Activated CD4-positive, alpha-beta T cell treated with anti-CD3 and anti-CD28 coated beads for 36 hours (primary cell): ENCODE data around the gene RCSD1. TPM values are rescaled to one million over a fixed set of nuclear protein-coding genes. Genes with fewer than 3 reads are reported as not detected.

Experiments
- ATAC-seq: fragments of 200-7000 bp; cut with Tn5 transposase; one replicate; pipeline ENCODE4 v1.10.0; 2021; ENCODE audit warnings: mild to moderate bottlenecking, moderate library complexity
- CTCF ChIA-PET: fragments of 350-600 bp; sonication (Branson Sonifier 250); formaldehyde crosslinking; loops from one replicate; lab custom pipeline; 2021; ENCODE audit warnings: antibody characterized with exemption; lab: Charles Lee
- POLR2A ChIA-PET: fragments of 350-600 bp; sonication (Branson Sonifier 250); formaldehyde crosslinking; loops from one replicate; lab custom pipeline; 2021; ENCODE audit warnings: antibody characterized with exemption, inconsistent platforms; lab: Charles Lee
- DNase-seq: peaks from one replicate; pipeline ENCODE4 v3.0.0-alpha.2; 2020
- H3K27ac Mint-ChIP-seq: one replicate; pipeline ENCODE4 v1.8.0; 2021; ENCODE audit warnings: mixed read lengths
- H3K27me3 Mint-ChIP-seq: one replicate; pipeline ENCODE4 v1.8.0; 2021; ENCODE audit warnings: mixed read lengths
- H3K36me3 Mint-ChIP-seq: one replicate; pipeline ENCODE4 v1.8.0; 2021; ENCODE audit warnings: low read depth, mixed read lengths
- H3K4me1 Mint-ChIP-seq: one replicate; pipeline ENCODE4 v1.8.0; 2021; ENCODE audit warnings: mixed read lengths
- H3K4me3 Mint-ChIP-seq: one replicate; pipeline ENCODE4 v1.8.0; 2021; ENCODE audit warnings: mild to moderate bottlenecking, moderate library complexity, mixed read lengths
- H3K9me3 Mint-ChIP-seq: one replicate; pipeline ENCODE4 v1.8.0; 2021; ENCODE audit warnings: low read depth, mixed read lengths
- intact Hi-C, 2 experiments: fragments of 100-400 bp; cut with DNase I in 1 of 2; cut with micrococcal nuclease in 1 of 2; formaldehyde crosslinking; loops; one replicate each; pipeline versions ENCODE4 v1.14.2 to v1.15.1; 2022 to 2024; cut with DNase I, micrococcal nuclease
- total RNA-seq, 2 experiments: library from RNA; stranded (reverse); gene quantifications; one replicate each; pipeline ENCODE4 v1.2.3, GENCODE V29; 2021

The RCSD1 gene
- total RNA-seq: 10 to 100 TPM; 59.9 to 62.0 TPM

DNA sequence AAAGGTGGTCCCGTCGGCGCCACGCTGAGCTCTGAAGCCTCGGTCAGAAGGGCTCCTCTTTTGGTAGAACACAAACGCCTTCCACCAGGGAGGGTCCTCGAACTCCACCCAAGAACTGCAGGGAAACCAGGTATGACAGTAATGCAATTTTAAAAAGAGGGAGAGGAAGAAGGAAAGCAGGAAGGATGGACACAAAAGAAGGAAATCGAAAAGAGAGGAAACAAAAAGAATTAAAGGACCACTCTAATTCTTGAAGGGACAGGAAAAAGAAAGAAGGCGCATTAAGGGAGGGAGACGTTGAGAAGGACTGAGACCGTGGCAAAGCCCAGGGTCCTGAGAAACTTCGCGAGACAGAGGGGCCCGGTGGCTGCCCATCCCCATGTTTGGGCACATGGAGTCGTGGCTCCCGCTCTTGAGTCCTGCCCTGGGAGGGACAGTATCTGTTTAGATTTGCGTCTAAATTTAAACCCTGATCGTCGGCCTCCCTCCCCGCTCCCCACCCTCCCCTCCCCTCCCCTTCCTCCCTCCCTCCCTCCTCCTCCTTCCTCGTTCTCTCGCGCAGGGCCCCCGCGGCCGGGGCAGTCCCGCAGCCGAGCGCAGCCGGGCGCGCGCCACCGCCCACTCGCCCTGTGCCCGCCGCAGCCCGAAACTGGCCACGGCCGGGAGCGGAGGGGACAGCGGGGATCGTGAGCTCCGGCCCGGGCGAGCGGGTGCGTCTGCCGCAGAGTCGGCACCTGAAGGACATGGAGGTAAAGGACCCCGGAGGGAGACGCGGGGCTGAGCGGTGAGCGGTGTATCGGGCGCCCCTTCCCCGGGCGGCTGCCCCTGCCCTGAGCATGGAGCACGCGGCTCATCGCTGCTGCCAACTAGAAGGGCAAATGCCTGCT, at the start of gene RCSD1:
Gene RCSD1, plus strand, starts transcription at position 552 of the 887 bp plus-strand sequence. Its CDS starts 192 bp downstream, at position 744.
- peak within 1 kb of the TSS; percentile 85 for H3K4me3 Mint-ChIP-seq
- DNase-seq: peak; percentile 85
- peaks cover 30% of the 10 kb centered on the region for H3K36me3 Mint-ChIP-seq
- CTCF ChIA-PET: interaction anchor here (0.7 to 3.3 kb wide), 3 partner anchors 14 to 110 kb away, joined by 3 to 18 read pairs (median 3); no protein-coding TSS in a partner anchor
- peak; percentile 13 for ATAC-seq
- intact Hi-C loops: loop anchor here (1.0 to 10.0 kb wide), 12 partner anchors 29 to 549 kb away; partner anchors contain the start of genes CREG1 (in 2 of the 2), MPC2 (in 2 of the 2), DCAF6 (in 1 of the 2) and TIPRL (in 1 of the 2)
- POLR2A ChIA-PET: no interaction called here
- peaks cover 69% of the 10 kb centered on the region for H3K4me1 Mint-ChIP-seq
- H3K9me3 Mint-ChIP-seq: peaks cover 8% of the 10 kb centered on the region
- no peaks in the 10 kb centered on the region for H3K27me3 Mint-ChIP-seq
- peak within 1 kb of the TSS; percentile 98 for H3K27ac Mint-ChIP-seq

DNA sequence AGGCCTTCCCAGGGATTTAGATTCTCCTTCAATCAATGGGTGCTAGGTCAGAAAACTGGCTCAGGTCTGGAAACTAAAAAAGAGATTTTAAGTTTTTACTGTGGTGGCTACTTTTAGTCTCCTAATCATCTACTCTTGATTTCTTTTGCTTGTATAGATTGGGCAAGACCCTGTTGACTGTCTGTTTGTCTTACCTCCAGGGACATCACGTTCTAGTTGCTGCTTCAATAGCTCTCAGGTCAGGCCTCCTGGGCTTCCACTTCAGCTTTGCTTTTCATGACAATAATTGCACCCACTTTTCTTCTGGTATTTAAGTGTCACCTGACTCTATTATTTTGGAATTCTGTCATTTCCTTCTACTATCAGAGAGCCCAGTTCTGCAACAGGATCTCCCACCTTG, 48.0 kb upstream of the RCSD1 start:
- ChIA-PET CTCF (interaction anchor here (1.4 kb wide), 1 partner anchor 12 kb away, joined by 4 read pairs; no protein-coding TSS in a partner anchor), POLR2A (no interaction called here)
- peaks cover 2% of the 10 kb centered on the region for H3K27me3 Mint-ChIP-seq
- intact Hi-C loops: no loop called here
- H3K4me1 Mint-ChIP-seq: no peaks in the 10 kb centered on the region
- ATAC-seq: no peak
- DNase-seq: no peak
- H3K9me3 Mint-ChIP-seq: no peaks in the 10 kb centered on the region
- no peak overlapping the region for H3K27ac Mint-ChIP-seq
- no peak overlapping the region for H3K4me3 Mint-ChIP-seq
- H3K36me3 Mint-ChIP-seq: no peaks in the 10 kb centered on the region

GRCh38 chr1:167582722-167583121, 47.3 kb upstream of the RCSD1 start:
- no peak overlapping the region for H3K27ac Mint-ChIP-seq
- H3K9me3 Mint-ChIP-seq: no peaks in the 10 kb centered on the region
- peaks cover 2% of the 10 kb centered on the region for H3K27me3 Mint-ChIP-seq
- ChIA-PET CTCF (interaction anchor here (1.4 kb wide), 1 partner anchor 11 kb away, joined by 4 read pairs; no protein-coding TSS in a partner anchor), POLR2A (no interaction called here)
- H3K36me3 Mint-ChIP-seq: no peaks in the 10 kb centered on the region
- no peak for ATAC-seq
- no peak for DNase-seq
- no peaks in the 10 kb centered on the region for H3K4me1 Mint-ChIP-seq
- intact Hi-C loops: no loop called here
- H3K4me3 Mint-ChIP-seq: no peak overlapping the region

DNA sequence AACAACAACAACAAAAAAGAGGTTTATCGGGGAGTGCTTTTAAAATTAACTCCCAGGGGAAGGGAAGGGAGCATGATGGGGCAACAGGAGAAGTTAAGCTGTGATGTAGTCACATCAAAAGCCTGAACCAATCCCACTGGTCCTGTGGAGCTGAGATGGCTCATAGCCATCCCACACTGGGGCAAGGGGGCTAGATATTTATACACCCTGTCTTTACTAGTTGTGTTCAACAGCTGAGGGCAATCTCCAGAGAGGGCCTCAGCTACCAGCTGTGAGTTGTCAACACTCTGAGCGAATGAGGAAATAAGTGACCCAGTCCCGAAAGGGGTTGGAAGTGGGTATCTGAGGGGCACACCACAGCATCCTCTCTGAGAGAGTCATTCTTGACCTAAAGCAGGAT, 45.5 kb upstream of the RCSD1 start:
- Mint-ChIP-seq H3K4me1 (no peaks in the 10 kb centered on the region), H3K4me3 (no peak overlapping the region), H3K9me3 (no peaks in the 10 kb centered on the region), H3K36me3 (no peaks in the 10 kb centered on the region), H3K27me3 (no peaks in the 10 kb centered on the region), H3K27ac (no peak overlapping the region)
- intact Hi-C loops: no loop called here
- no peak for DNase-seq
- ChIA-PET POLR2A (no interaction called here), CTCF (interaction anchor here (0.6 to 1.7 kb wide), 4 partner anchors 10 to 226 kb away, joined by 3 to 4 read pairs (median 4); no protein-coding TSS in a partner anchor)
- no peak for ATAC-seq

GRCh38 chr1:167587342-167587741, 42.7 kb upstream of the RCSD1 start:
- H3K4me1 Mint-ChIP-seq: no peaks in the 10 kb centered on the region
- CTCF ChIA-PET: no interaction called here
- DNase-seq: no peak

DNA sequence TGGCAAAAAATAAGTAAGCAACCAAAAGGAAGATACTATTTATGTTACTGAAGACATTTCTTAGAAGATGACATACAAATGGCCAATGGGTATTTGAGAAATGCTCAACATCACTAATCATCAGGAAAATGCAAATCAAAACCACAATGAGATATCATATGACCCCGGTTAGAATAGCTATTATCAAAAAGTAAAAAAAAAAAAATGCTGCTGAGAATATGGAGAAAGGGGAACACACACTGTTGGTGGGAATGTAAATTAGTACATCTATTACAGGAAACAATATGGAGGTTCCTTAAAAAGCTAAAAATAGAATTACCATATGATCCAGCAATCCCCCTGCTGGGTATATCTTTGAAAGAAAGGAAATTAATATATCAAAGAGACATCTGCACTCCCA, 42.2 kb upstream of the RCSD1 start:
- ChIA-PET CTCF (no interaction called here), POLR2A (interaction anchor here (0.5 to 0.7 kb wide), 2 partner anchors 14 to 15 kb away, joined by 3 read pairs; no protein-coding TSS in a partner anchor)
- intact Hi-C loops: no loop called here
- Mint-ChIP-seq H3K36me3 (no peaks in the 10 kb centered on the region), H3K4me1 (no peaks in the 10 kb centered on the region), H3K4me3 (no peak overlapping the region), H3K9me3 (no peaks in the 10 kb centered on the region), H3K27me3 (no peaks in the 10 kb centered on the region), H3K27ac (no peak overlapping the region)
- ATAC-seq (no peak), DNase-seq (no peak)

More at GRCh38 chr1:167587342-167587741, 42.7 kb upstream of the RCSD1 start:
- Mint-ChIP-seq H3K36me3 (no peaks in the 10 kb centered on the region), H3K27ac (no peak overlapping the region), H3K27me3 (no peaks in the 10 kb centered on the region), H3K4me3 (no peak overlapping the region), H3K9me3 (no peaks in the 10 kb centered on the region)
- POLR2A ChIA-PET: interaction anchor here (0.5 to 0.7 kb wide), 2 partner anchors 13 to 14 kb away, joined by 3 read pairs; no protein-coding TSS in a partner anchor
- intact Hi-C loops: no loop called here
- no peak for ATAC-seq

DNA sequence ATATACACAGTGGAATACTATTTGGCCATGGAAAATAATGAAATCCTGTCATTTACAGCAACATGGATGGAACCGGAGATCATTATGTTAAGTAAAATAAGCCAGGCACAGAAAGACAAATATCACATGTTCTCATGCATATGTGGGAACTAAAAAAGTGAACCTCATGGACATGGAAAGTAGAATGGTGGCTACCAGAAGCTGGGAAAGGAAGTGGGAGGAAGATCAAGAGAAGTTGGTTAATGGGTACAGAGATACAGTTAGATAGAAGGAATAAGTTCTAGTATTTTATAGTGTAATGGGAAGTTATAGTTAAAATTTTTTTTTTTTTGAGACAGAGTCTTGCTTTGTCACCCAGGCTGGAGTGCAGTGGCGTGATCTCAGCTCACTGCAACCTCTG, 41.7 kb upstream of the RCSD1 start:
- ChIA-PET CTCF (interaction anchor here (1.0 to 1.4 kb wide), 2 partner anchors 31 to 33 kb away, joined by 3 to 4 read pairs; no protein-coding TSS in a partner anchor), POLR2A (no interaction called here)
- no peak overlapping the region for H3K27ac Mint-ChIP-seq
- intact Hi-C loops: no loop called here
- DNase-seq (no peak), ATAC-seq (no peak)
- H3K9me3 Mint-ChIP-seq: no peaks in the 10 kb centered on the region
- no peaks in the 10 kb centered on the region for H3K36me3 Mint-ChIP-seq
- H3K4me1 Mint-ChIP-seq: no peaks in the 10 kb centered on the region
- H3K27me3 Mint-ChIP-seq: no peaks in the 10 kb centered on the region
- no peak overlapping the region for H3K4me3 Mint-ChIP-seq

GRCh38 chr1:167592475-167592874, 37.6 kb upstream of the RCSD1 start:
- Mint-ChIP-seq H3K27ac (no peak overlapping the region), H3K9me3 (no peaks in the 10 kb centered on the region), H3K27me3 (no peaks in the 10 kb centered on the region), H3K4me3 (no peak overlapping the region), H3K4me1 (no peaks in the 10 kb centered on the region), H3K36me3 (no peaks in the 10 kb centered on the region)
- DNase-seq (no peak), ATAC-seq (no peak)
- ChIA-PET POLR2A (no interaction called here), CTCF (interaction anchor here (0.7 to 0.8 kb wide), 2 partner anchors 74 to 1818 kb away, joined by 3 read pairs; no protein-coding TSS in a partner anchor)
- intact Hi-C loops: no loop called here

DNA sequence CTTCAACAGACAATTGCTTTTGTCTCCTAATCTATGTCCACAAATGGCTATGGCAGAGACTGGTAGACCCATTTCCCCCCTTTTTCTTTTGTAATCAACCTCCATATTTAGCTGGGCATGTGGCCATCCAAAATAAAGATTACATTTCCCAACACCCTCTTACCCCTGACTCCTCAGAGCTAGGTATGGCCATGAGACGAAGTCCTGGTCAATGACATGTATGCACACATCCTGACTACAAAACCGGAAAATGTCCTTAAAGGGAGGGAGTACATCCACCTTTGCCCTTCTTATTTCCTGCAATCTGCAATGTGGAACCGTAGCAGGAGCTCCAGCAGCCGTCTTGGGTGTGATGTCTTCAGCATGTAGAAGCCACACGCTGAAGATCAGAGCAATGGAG, 36.2 kb upstream of the RCSD1 start:
- POLR2A ChIA-PET: no interaction called here
- CTCF ChIA-PET: interaction anchor here (0.8 to 1.4 kb wide), 4 partner anchors 11 to 96 kb away, joined by 3 to 5 read pairs (median 4); no protein-coding TSS in a partner anchor
- no peaks in the 10 kb centered on the region for H3K4me1 Mint-ChIP-seq
- H3K36me3 Mint-ChIP-seq: no peaks in the 10 kb centered on the region
- H3K4me3 Mint-ChIP-seq: no peak overlapping the region
- intact Hi-C loops: no loop called here
- H3K27me3 Mint-ChIP-seq: no peaks in the 10 kb centered on the region
- no peaks in the 10 kb centered on the region for H3K9me3 Mint-ChIP-seq
- no peak for DNase-seq
- no peak for ATAC-seq
- no peak overlapping the region for H3K27ac Mint-ChIP-seq

DNA sequence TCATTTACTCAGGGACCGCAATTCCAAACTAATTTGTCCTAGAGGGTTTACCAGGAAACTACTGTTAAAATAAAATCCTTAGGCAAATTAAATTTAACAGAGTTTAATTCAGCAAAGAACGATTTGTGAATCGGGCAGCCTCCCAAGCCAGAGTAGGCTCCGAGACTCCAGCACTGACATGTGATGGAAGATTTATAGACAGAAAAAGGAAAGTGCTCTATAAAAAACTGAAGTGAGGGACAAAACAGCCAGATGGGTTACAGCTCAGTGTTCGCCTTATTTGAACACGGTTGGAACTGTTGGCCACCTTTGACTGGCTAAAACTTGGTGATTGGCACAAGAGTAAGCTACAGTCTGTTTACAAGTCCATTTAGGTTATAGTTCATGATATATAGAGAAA, 35.2 kb upstream of the RCSD1 start:
- ChIA-PET CTCF (interaction anchor here (0.6 to 1.8 kb wide), 6 partner anchors 13 to 93 kb away, joined by 3 to 15 read pairs (median 3); no protein-coding TSS in a partner anchor), POLR2A (no interaction called here)
- Mint-ChIP-seq H3K27ac (no peak overlapping the region), H3K36me3 (no peaks in the 10 kb centered on the region), H3K27me3 (no peaks in the 10 kb centered on the region), H3K4me1 (peaks cover 2% of the 10 kb centered on the region), H3K4me3 (no peak overlapping the region), H3K9me3 (no peaks in the 10 kb centered on the region)
- intact Hi-C loops: no loop called here
- ATAC-seq (no peak), DNase-seq (no peak)

DNA sequence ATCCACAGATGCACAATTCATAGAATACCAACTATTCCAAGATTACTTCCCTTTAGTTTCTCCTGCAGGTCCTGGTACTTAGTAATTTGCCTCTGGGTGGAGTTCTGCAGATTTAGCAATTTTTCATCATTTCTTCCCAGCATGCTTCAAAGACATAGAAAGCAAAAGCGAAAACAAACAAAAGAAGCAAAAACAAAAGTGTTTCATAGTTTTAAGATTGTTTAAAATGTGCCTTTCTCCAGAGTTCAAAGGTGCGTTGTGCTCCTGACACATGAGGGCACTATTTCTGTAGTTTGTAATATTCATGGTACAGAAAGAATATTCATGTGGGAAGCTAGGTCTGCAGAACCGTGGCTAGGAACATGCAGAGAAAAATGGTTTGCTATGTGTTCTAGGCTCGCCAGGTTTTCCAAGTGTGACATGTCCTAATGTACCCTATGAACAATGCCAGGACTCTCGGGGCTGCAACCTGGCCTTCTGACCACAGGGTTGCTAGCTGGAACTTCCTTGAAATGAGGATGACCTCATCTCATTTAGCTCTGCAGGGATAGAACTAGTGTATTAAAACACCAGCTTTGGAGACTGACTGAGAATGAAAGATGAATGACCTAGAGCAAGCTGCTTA, 30.0 kb upstream of the RCSD1 start:
- POLR2A ChIA-PET: interaction anchor here (0.6 to 1.5 kb wide), 3 partner anchors 17 to 365 kb away, joined by 3 to 4 read pairs (median 4); no protein-coding TSS in a partner anchor
- peak; percentile 63 for DNase-seq
- ATAC-seq: peak; percentile 88
- intact Hi-C loops: loop anchor here (1.0 to 5.0 kb wide), 10 partner anchors 17 to 1833 kb away; partner anchors contain the start of genes DCAF6 (in 1 of the 2), MPC2 (in 1 of the 2), RCSD1 (in 1 of the 2) and TMCO1 (in 1 of the 2)
- no peaks in the 10 kb centered on the region for H3K36me3 Mint-ChIP-seq
- H3K4me1 Mint-ChIP-seq: peaks cover 37% of the 10 kb centered on the region
- H3K9me3 Mint-ChIP-seq: no peaks in the 10 kb centered on the region
- H3K27ac Mint-ChIP-seq: peak overlapping the region; percentile 89
- no peaks in the 10 kb centered on the region for H3K27me3 Mint-ChIP-seq
- peak overlapping the region; percentile 21 for H3K4me3 Mint-ChIP-seq
- CTCF ChIA-PET: interaction anchor here (0.6 to 3.9 kb wide), 38 partner anchors 9 to 486 kb away, joined by 3 to 135 read pairs (median 4); partner anchors contain the start of gene CREG1
